Measurements from ENCODE around the gene SSB.
"Not testable (repeated sequence)": the region's sequence is repeated elsewhere in the genome, so short reads cannot be mapped to it uniquely, and the experiment has no call there.

Gene SSB

DNA sequence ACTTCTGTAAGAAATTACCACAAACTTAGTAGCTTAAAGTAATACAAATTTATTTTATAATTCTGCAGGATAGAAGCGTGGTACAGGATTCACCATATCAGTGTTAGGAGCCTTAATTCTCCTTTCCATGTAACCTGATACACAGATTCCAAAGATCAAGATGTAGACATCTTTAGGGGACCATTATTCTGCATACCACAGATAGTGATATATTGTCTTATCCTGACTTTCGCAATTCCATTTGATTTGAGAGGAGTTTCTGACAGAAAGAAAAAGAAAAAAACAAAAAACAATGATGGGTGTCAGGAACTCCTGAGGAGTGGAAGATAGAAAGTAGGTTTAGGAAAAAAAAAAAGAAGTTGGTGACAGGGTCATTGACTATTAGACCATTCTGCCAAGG is 40.9 kb upstream of the SSB start:
- Histone ChIP-seq H3K36me3 (replicated peaks) (no peaks in the 10 kb centered on the region), H3K27me3 (replicated peaks) (no peaks in the 10 kb centered on the region), H3K27ac (no peak overlapping the region), H3K4me3 (ENCODE audit: low read depth, low read length) (no peak overlapping the region)
- no peak for DNase-seq
- in situ Hi-C loops (cut with HindIII; ENCODE audit: low pct_ligation_motif_present, low sequenced_read_pairs): no loop called here
- TF ChIP-seq, protein P1, sequence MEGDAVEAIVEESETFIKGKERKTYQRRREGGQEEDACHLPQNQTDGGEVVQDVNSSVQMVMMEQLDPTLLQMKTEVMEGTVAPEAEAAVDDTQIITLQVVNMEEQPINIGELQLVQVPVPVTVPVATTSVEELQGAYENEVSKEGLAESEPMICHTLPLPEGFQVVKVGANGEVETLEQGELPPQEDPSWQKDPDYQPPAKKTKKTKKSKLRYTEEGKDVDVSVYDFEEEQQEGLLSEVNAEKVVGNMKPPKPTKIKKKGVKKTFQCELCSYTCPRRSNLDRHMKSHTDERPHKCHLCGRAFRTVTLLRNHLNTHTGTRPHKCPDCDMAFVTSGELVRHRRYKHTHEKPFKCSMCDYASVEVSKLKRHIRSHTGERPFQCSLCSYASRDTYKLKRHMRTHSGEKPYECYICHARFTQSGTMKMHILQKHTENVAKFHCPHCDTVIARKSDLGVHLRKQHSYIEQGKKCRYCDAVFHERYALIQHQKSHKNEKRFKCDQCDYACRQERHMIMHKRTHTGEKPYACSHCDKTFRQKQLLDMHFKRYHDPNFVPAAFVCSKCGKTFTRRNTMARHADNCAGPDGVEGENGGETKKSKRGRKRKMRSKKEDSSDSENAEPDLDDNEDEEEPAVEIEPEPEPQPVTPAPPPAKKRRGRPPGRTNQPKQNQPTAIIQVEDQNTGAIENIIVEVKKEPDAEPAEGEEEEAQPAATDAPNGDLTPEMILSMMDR (IDR thresholded peaks at IDR 0.05; ENCODE audit: low read depth, low read length, missing control alignments): no peak

DNA sequence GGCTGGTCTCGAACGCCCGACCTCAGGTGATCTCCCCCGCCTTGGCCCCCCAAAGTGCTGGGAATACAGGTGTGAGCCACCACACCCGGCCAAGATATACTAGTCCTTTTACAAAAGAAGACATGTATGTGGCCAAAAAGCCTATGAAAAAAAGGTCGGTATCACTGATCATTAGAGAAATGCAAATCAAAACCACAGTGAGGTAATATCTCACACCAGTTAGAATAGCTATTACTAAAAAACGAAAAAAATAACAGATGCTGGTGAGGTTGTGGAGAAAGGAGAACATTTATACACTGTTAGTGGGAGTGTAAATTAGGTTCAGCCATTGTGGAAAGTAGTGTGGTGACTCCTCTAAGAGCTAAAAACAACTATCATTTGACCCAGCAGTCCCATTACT is 38.7 kb upstream of the SSB start:
- Histone ChIP-seq H3K27me3 (replicated peaks) (no peaks in the 10 kb centered on the region), H3K36me3 (replicated peaks) (no peaks in the 10 kb centered on the region), H3K27ac (no peak overlapping the region), H3K4me3 (ENCODE audit: low read depth, low read length) (no peak overlapping the region)
- DNase-seq: no peak
- TF ChIP-seq, protein P1 (IDR thresholded peaks at IDR 0.05; ENCODE audit: low read depth, low read length, missing control alignments): no peak
- in situ Hi-C loops (cut with HindIII; ENCODE audit: low pct_ligation_motif_present, low sequenced_read_pairs): no loop called here

DNA sequence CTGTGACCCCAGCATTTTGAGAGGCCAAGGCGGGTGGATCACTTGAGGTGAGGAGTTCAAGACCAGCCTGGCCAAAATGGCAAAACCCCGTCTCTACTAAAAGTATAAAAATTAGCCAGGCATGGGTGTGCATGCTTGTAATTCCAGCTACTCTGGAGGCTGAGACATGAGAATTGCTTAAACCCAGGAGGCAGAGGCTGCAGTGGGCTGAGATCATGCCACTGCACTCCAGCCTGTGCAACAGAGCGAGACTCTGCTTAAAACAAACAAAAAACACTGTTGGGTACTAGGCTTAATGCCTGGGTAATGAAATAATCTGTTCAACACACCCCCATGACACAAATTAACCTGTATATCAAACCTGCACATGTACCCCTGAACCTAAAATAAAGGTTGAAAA is 37.9 kb upstream of the SSB start:
- H3K27ac ChIP-seq; DNase-seq; in situ Hi-C loops (cut with HindIII; ENCODE audit: low pct_ligation_motif_present, low sequenced_read_pairs); H3K27me3 ChIP-seq (replicated peaks); H3K4me3 ChIP-seq (ENCODE audit: low read depth, low read length); H3K36me3 ChIP-seq (replicated peaks): not testable (repeated sequence)

DNA sequence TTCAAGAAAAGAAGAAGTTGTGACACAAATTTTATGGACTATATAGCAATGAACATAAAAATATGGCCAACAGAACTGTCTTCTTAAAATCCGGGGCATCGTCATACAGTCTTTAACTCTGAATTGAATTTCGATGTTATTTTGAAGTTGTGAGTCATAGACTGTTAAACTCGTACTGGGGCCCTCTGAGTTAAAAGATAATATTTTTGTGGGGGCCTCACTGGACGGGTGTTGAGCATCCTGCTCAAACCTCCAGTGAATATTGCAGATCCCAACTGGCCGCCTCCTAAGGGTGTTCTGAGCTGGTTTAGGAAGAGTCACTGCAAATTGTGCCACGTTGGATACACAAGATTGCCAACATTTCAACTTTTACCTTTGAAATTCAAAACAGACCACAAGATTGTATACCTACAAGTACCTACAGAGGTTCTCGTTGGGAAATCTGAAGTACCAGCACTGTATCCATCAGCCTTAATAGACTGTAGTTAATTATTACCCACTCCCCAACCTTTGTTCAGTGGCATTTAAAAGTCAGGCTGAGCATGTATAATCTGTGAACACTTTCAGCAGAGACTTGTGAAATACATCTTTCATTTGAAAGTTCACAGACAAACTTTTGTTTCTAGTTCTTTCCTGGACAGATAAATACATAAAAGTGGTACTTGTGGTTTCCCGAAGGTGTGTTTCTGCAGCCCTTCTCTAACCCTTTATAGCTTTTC is 37.3 kb upstream of the SSB start:
- Histone ChIP-seq H3K4me3 (ENCODE audit: low read depth, low read length) (no peak overlapping the region), H3K27ac (no peak overlapping the region), H3K27me3 (replicated peaks) (no peaks in the 10 kb centered on the region), H3K36me3 (replicated peaks) (no peaks in the 10 kb centered on the region)
- no peak for DNase-seq
- TF ChIP-seq, protein P1 (IDR thresholded peaks at IDR 0.05; ENCODE audit: low read depth, low read length, missing control alignments): no peak
- in situ Hi-C loops (cut with HindIII; ENCODE audit: low pct_ligation_motif_present, low sequenced_read_pairs): no loop called here

DNA sequence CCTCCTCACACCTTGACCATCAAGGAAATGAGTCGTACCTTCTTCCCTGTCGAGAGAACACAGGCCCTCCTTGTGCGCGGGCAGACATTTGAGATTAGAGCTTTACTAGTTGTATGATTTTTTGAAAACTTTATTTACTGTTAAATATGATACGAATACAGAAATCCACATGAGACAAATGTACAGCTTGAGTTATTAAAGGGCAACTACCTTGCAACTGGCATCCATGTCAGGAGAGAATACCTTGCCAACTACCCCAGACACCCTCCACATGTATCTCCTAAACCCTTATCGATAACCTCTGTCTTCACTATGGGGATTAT is 36.7 kb upstream of the SSB start:
- Histone ChIP-seq H3K4me3 (ENCODE audit: low read depth, low read length) (no peak overlapping the region), H3K36me3 (replicated peaks) (no peaks in the 10 kb centered on the region), H3K27me3 (replicated peaks) (no peaks in the 10 kb centered on the region), H3K27ac (no peak overlapping the region)
- in situ Hi-C loops (cut with HindIII; ENCODE audit: low pct_ligation_motif_present, low sequenced_read_pairs): no loop called here
- TF ChIP-seq, protein P1 (IDR thresholded peaks at IDR 0.05; ENCODE audit: low read depth, low read length, missing control alignments): no peak
- DNase-seq: no peak

DNA sequence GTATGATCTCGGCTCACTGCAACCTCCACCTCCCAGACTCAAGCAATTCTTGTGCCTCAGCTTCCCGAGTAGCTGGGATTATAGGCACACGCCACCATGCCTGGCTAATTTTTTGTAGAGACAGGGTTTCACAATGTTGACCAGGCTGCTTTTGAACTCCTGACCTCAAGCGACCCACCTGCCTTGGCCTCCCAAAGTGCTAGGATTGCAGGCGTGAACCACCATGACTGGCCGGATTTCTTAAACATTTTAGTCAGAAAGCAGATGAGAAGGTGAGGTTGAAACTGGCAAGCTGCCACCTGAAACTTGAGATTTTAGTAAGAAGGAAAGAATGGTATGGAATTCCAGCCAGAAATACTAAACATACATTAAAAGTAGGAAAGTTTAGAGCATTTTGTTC is 33.1 kb upstream of the SSB start:
- in situ Hi-C loops (cut with HindIII; ENCODE audit: low pct_ligation_motif_present, low sequenced_read_pairs): no loop called here
- H3K27me3 ChIP-seq (replicated peaks): peaks cover 5% of the 10 kb centered on the region
- no peak overlapping the region for H3K27ac ChIP-seq
- peak; percentile 43 for DNase-seq
- H3K36me3 ChIP-seq (replicated peaks): no peaks in the 10 kb centered on the region
- TF ChIP-seq, protein P1 (IDR thresholded peaks at IDR 0.05; ENCODE audit: low read depth, low read length, missing control alignments): no peak
- H3K4me3 ChIP-seq (ENCODE audit: low read depth, low read length): no peak overlapping the region

Data from brain microvascular endothelial cell (primary cell).